Activated CD4-positive, alpha-beta T cell treated with anti-CD3 and anti-CD28 coated beads, Interleukin-2, amount 10 ng/mL, durations not matched to agents 24 days and 14 days (primary cell): ENCODE data around the gene SLC26A8. TPM values are rescaled to one million over a fixed set of nuclear protein-coding genes. Genes with fewer than 3 reads are reported as not detected.
"Not testable (repeated sequence)": the region's sequence is repeated elsewhere in the genome, so short reads cannot be mapped to it uniquely, and the experiment has no call there.

Experiments used
- DNase-seq: peaks from one replicate; pipeline ENCODE4 v3.0.0; 2022
- H3K27ac Mint-ChIP-seq: one replicate; pipeline ENCODE4 v1.8.0; 2022; ENCODE audit warnings: mild to moderate bottlenecking, mixed read lengths
- H3K27me3 Mint-ChIP-seq: one replicate; pipeline ENCODE4 v1.8.0; 2022; ENCODE audit warnings: mixed read lengths
- H3K36me3 Mint-ChIP-seq: one replicate; pipeline ENCODE4 v1.8.0; 2022; ENCODE audit warnings: low read depth, mild to moderate bottlenecking, mixed read lengths
- H3K4me1 Mint-ChIP-seq: one replicate; pipeline ENCODE4 v1.8.0; 2021; ENCODE audit warnings: mixed read lengths
- H3K4me3 Mint-ChIP-seq: one replicate; pipeline ENCODE4 v1.8.0; 2022; ENCODE audit warnings: mild to moderate bottlenecking, moderate library complexity, mixed read lengths
- H3K9me3 Mint-ChIP-seq: one replicate; pipeline ENCODE4 v1.8.0; 2021; ENCODE audit warnings: mixed read lengths
- intact Hi-C: fragments of 100-400 bp; cut with micrococcal nuclease; formaldehyde crosslinking; loops from one replicate; pipeline ENCODE4 v1.15.1; 2023
- total RNA-seq: library from RNA; stranded (reverse); gene quantifications from 2 replicates; pipeline ENCODE4 v1.2.3, GENCODE V29; 2022

SLC26A8 gene
- total RNA-seq, 1 donor from 2014 or later: not detected

GRCh38 chr6:36038120-36038876 is 13.9 kb upstream of the SLC26A8 start:
- Mint-ChIP-seq H3K4me3 (no peak overlapping the region), H3K27me3 (no peaks in the 10 kb centered on the region), H3K9me3 (no peaks in the 10 kb centered on the region), H3K36me3 (peaks cover 15% of the 10 kb centered on the region), H3K27ac (no peak overlapping the region), H3K4me1 (peaks cover 36% of the 10 kb centered on the region)
- no peak for DNase-seq
- intact Hi-C loops: no loop called here

DNA sequence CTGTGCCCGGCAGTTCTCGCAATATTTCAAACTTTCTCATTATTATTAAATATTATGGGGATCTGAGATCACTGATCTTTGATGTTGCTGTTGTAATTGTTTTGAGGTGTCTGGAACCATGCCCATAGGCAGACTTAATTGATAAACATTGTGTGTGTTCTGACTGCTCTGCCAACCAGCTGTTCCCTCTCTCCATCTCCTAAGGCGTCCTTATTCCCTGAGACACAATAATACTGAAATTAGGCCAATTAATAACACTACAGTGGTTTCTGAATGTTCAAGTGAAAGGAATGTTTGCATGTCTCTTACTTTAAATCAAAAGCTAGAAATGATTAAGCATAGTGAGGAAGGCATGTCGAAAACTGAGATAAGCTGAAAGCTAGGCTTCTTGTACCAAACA is 10.8 kb upstream of the SLC26A8 start:
- intact Hi-C loops: no loop called here
- Mint-ChIP-seq H3K36me3 (peaks cover 23% of the 10 kb centered on the region), H3K9me3 (peaks cover 4% of the 10 kb centered on the region), H3K27ac (peak overlapping the region; percentile 52), H3K4me1 (peaks cover 49% of the 10 kb centered on the region), H3K27me3 (no peaks in the 10 kb centered on the region), H3K4me3 (no peak overlapping the region)
- DNase-seq: no peak

DNA sequence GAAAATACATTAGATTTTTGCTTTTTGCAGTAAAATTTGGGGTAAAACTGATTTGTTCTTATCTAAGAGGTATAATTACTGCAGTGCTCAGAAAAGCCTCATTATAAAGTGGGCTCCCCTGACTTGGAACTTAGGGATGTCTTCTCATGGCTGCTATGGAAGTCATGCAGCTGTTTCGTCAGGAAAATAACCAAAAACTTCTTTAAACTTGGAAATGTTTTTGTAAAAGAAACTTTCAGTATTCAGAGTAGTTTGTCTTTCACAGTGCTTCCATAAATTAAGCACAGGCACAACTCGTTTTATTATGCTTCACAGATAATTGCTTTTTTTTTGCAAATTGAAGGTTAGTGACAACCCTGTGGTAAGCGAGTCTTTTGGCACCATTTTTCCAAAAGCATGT is 10.0 kb upstream of the SLC26A8 start:
- peaks cover 4% of the 10 kb centered on the region for H3K9me3 Mint-ChIP-seq
- no peaks in the 10 kb centered on the region for H3K27me3 Mint-ChIP-seq
- intact Hi-C loops: no loop called here
- peaks cover 53% of the 10 kb centered on the region for H3K4me1 Mint-ChIP-seq
- H3K27ac Mint-ChIP-seq: no peak overlapping the region
- H3K4me3 Mint-ChIP-seq: no peak overlapping the region
- H3K36me3 Mint-ChIP-seq: peaks cover 26% of the 10 kb centered on the region
- DNase-seq: no peak

DNA sequence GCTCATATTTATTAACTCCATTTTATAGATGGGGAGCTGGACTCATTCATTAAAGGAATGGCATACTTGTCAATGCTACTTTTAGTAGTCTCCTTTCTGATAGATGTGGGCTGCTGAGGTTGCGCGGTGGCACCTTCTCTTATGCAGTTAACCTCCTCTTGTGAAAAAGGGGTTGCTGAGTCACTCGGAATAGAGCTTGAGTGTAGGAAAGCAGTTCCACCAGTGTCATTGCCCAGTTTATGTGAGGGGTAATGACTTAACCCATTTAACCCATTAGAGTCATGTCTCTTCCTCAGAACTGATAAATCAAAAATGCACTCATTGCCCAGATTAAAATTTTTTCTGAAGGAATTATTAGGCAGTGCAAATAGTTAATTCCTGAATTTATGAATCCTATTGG is 9.5 kb upstream of the SLC26A8 start:
- peaks cover 4% of the 10 kb centered on the region for H3K9me3 Mint-ChIP-seq
- peaks cover 54% of the 10 kb centered on the region for H3K4me1 Mint-ChIP-seq
- H3K4me3 Mint-ChIP-seq: no peak overlapping the region
- peaks cover 27% of the 10 kb centered on the region for H3K36me3 Mint-ChIP-seq
- no peak overlapping the region for H3K27ac Mint-ChIP-seq
- intact Hi-C loops: no loop called here
- no peaks in the 10 kb centered on the region for H3K27me3 Mint-ChIP-seq
- DNase-seq: no peak

DNA sequence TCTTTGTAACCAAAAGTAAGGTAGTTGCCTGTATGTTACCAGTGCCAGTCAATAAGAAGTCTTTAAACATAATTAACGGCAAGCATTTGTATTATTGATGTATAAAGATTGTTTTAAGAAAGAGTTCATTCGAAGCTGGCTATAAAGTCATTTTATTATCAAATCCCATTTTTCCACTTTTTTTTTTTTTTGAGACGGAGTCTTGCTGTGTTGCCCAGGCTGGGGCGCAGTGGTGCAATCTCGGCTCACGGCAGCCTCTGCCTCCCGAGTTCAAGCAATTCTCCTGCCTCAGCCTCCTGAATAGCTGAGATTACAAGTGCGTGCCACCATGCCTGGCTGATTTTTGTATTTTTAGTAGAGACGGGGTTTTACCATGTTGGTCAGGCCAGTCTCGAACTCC is 8.7 kb upstream of the SLC26A8 start:
- DNase-seq, H3K9me3 Mint-ChIP-seq, intact Hi-C loops, H3K27ac Mint-ChIP-seq, H3K27me3 Mint-ChIP-seq, H3K4me3 Mint-ChIP-seq: not testable (repeated sequence)
- Mint-ChIP-seq H3K36me3 (peaks cover 30% of the 10 kb centered on the region), H3K4me1 (peaks cover 52% of the 10 kb centered on the region)

- peak overlapping the region; percentile 26 for H3K4me3 Mint-ChIP-seq
- intact Hi-C loops: no loop called here
- no peak overlapping the region for H3K27ac Mint-ChIP-seq
- H3K4me1 Mint-ChIP-seq: peaks cover 47% of the 10 kb centered on the region
- peaks cover 1% of the 10 kb centered on the region for H3K27me3 Mint-ChIP-seq
- peaks cover 29% of the 10 kb centered on the region for H3K36me3 Mint-ChIP-seq
- no peak for DNase-seq
- peaks cover 4% of the 10 kb centered on the region for H3K9me3 Mint-ChIP-seq
Observed at GRCh38 chr6:36032261-36032660, 7.8 kb upstream of the SLC26A8 start.

DNA sequence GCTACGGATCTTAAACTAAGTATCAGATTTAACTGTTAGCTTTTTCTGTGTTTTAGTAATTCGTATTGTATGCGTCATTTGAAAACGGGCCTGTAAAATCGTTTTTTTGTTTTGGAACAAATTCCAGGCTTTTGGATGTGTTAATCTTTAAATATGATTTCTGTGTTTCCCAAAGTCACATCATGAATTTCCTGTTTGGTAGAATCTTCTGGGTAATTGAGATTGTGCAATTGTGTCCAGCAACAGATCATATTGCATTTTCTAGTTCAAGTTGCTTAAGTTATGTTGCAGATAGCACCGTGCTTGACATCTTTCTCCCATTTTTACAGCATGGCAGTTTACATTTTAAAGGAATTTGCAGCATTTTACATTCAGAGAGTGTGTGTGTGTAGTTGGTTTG is 5.0 kb upstream of the SLC26A8 start:
- intact Hi-C loops: loop anchor here (5.0 kb wide), 1 partner anchor 333 kb away; no protein-coding TSS in a partner anchor
- Mint-ChIP-seq H3K36me3 (peaks cover 21% of the 10 kb centered on the region), H3K27ac (peak overlapping the region; percentile 91), H3K4me1 (peaks cover 47% of the 10 kb centered on the region), H3K27me3 (peaks cover 16% of the 10 kb centered on the region), H3K9me3 (peaks cover 4% of the 10 kb centered on the region), H3K4me3 (peak overlapping the region; percentile 89)
- DNase-seq: no peak

DNA sequence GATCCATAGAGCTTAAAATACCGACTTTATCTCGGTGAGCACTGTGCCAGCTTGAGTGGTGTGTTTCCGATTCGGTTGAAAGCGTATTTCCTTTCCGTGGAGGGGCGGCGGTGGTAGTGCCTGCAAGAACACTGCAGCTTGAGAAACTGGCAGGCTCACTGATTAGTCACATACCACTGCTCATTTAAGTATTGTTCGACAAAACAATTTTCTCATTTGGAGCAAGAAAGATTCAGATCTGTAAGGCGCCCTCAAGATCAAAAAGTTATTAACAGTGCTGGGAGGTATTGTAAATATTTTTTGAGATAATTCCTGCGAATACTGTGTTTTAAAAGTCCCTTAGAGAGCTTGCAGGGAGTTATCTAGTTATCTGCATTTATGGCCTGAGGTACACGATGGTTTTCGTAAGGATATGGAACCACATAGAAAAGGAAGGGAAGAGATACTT is 4.5 kb upstream of the SLC26A8 start:
- Mint-ChIP-seq H3K36me3 (peaks cover 19% of the 10 kb centered on the region), H3K9me3 (peaks cover 4% of the 10 kb centered on the region), H3K4me1 (peaks cover 44% of the 10 kb centered on the region), H3K4me3 (peak overlapping the region; percentile 89), H3K27ac (peak overlapping the region; percentile 91), H3K27me3 (peaks cover 19% of the 10 kb centered on the region)
- DNase-seq: peak; percentile 87
- intact Hi-C loops: loop anchor here (5.0 kb wide), 1 partner anchor 333 kb away; no protein-coding TSS in a partner anchor

- peak overlapping the region; percentile 89 for H3K4me3 Mint-ChIP-seq
- peaks cover 23% of the 10 kb centered on the region for H3K27me3 Mint-ChIP-seq
- H3K9me3 Mint-ChIP-seq: peaks cover 4% of the 10 kb centered on the region
- DNase-seq: peak; percentile 77
- H3K36me3 Mint-ChIP-seq: peaks cover 15% of the 10 kb centered on the region
- intact Hi-C loops: loop anchor here (5.0 kb wide), 1 partner anchor 334 kb away; no protein-coding TSS in a partner anchor
- peak overlapping the region; percentile 91 for H3K27ac Mint-ChIP-seq
- H3K4me1 Mint-ChIP-seq: peaks cover 40% of the 10 kb centered on the region
Observed at GRCh38 chr6:36028088-36028876, 3.8 kb upstream of the SLC26A8 start.

DNA sequence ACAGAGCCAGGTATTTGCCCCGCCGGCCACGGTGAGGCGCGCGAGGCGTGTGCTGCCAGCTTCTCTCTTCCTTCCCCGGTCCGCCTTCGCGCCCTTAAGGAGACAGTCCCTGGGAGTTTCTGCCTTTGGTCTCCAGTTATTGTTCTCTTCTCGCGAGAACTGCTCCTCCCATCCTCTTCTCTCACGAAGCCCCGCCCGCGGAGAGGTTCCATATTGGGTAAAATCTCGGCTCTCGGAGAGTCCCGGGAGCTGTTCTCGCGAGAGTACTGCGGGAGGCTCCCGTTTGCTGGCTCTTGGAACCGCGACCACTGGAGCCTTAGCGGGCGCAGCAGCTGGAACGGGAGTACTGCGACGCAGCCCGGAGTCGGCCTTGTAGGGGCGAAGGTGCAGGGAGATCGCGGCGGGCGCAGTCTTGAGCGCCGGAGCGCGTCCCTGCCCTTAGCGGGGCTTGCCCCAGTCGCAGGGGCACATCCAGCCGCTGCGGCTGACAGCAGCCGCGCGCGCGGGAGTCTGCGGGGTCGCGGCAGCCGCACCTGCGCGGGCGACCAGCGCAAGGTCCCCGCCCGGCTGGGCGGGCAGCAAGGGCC is 3.2 kb upstream of the SLC26A8 start, which contains the start of gene MAPK14:
Gene MAPK14, plus strand, starts transcription at position 308 of the 587 bp plus-strand sequence. CDS start 350 bp downstream, outside the sequence.
- peaks cover 15% of the 10 kb centered on the region for H3K36me3 Mint-ChIP-seq
- peak within 1 kb of the TSS; percentile 89 for H3K4me3 Mint-ChIP-seq
- H3K9me3 Mint-ChIP-seq: peaks cover 4% of the 10 kb centered on the region
- H3K27me3 Mint-ChIP-seq: peaks cover 23% of the 10 kb centered on the region
- DNase-seq: peak; percentile 100
- peak within 1 kb of the TSS; percentile 92 for H3K27ac Mint-ChIP-seq
- intact Hi-C loops: loop anchor here (1.0 to 5.0 kb wide), 6 partner anchors 68 to 567 kb away; partner anchors contain the start of gene SRSF3
- peaks cover 35% of the 10 kb centered on the region for H3K4me1 Mint-ChIP-seq

GRCh38 chr6:36025932-36026327 is 1.5 kb upstream of the SLC26A8 start:
- peaks cover 7% of the 10 kb centered on the region for H3K36me3 Mint-ChIP-seq
- no peaks in the 10 kb centered on the region for H3K9me3 Mint-ChIP-seq
- no peak overlapping the region for H3K27ac Mint-ChIP-seq
- peaks cover 22% of the 10 kb centered on the region for H3K4me1 Mint-ChIP-seq
- DNase-seq: no peak
- intact Hi-C loops: loop anchor here (2.0 to 5.0 kb wide), 2 partner anchors 336 to 569 kb away; partner anchors contain the start of gene SRSF3
- no peak overlapping the region for H3K4me3 Mint-ChIP-seq
- peaks cover 23% of the 10 kb centered on the region for H3K27me3 Mint-ChIP-seq

GRCh38 chr6:36025260-36025931 is 955 bp upstream of the SLC26A8 start:
- peaks cover 23% of the 10 kb centered on the region for H3K27me3 Mint-ChIP-seq
- H3K27ac Mint-ChIP-seq: no peak overlapping the region
- no peak for DNase-seq
- H3K4me1 Mint-ChIP-seq: peaks cover 20% of the 10 kb centered on the region
- no peak overlapping the region for H3K4me3 Mint-ChIP-seq
- intact Hi-C loops: loop anchor here (5.0 kb wide), 1 partner anchor 337 kb away; no protein-coding TSS in a partner anchor
- H3K9me3 Mint-ChIP-seq: no peaks in the 10 kb centered on the region
- H3K36me3 Mint-ChIP-seq: peaks cover 7% of the 10 kb centered on the region

- intact Hi-C loops: no loop called here
- H3K36me3 Mint-ChIP-seq: no peaks in the 10 kb centered on the region
- no peak overlapping the region for H3K4me3 Mint-ChIP-seq
Observed at GRCh38 chr6:36020154-36020553, 4.3 kb downstream of the SLC26A8 start.

More at GRCh38 chr6:36020154-36020553, 4.3 kb downstream of the SLC26A8 start:
- Mint-ChIP-seq H3K27ac (no peak overlapping the region), H3K4me1 (peaks cover 5% of the 10 kb centered on the region), H3K9me3 (no peaks in the 10 kb centered on the region), H3K27me3 (peaks cover 24% of the 10 kb centered on the region)
- DNase-seq: no peak
